Measurements from ENCODE around the gene SGCG. TPM values are rescaled to one million over a fixed set of nuclear protein-coding genes. Genes with fewer than 3 reads are reported as not detected.
"Not testable (repeated sequence)": the region's sequence is repeated elsewhere in the genome, so short reads cannot be mapped to it uniquely, and the experiment has no call there.

Gene SGCG, protein sequence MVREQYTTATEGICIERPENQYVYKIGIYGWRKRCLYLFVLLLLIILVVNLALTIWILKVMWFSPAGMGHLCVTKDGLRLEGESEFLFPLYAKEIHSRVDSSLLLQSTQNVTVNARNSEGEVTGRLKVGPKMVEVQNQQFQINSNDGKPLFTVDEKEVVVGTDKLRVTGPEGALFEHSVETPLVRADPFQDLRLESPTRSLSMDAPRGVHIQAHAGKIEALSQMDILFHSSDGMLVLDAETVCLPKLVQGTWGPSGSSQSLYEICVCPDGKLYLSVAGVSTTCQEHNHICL
- 5.6 and 15.1 TPM in 2 replicates for total RNA-seq (ENCODE audit: low replicate concordance)
- long read RNA-seq, partial matches to known transcripts, result 1 of 24 reads
- long read RNA-seq, other reads (novel, unspliced or antisense), result 23 of 24 reads

DNA sequence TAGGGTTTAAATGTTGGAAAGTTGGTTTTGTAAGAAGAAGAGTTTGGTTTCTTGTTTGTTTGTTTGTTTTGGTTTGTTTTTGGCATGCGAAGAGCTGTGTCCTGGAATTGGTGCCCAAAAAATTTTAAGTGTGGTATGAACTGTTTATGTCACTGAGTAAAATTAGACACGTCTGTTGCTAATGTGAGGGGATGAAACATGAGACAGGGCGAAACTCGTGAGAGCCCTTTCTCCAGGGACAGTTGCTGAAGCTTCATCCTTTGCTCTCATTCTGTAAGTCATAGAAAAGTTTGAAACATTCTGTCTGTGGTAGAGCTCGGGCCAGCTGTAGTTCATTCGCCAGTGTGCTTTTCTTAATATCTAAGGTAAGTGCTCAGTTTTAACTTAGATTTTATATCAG lies at the start of gene SGCG:
Gene SGCG, plus strand, starts transcription at position 269 of the 400 bp plus-strand sequence. CDS start 22,716 bp downstream, outside the sequence.
- Mint-ChIP-seq H3K4me3 (no peak within 1 kb of the TSS), H3K27ac (no peak within 1 kb of the TSS), H3K36me3 (no peaks in the 10 kb centered on the region), H3K27me3 (no peaks in the 10 kb centered on the region), H3K9me3 (no peaks in the 10 kb centered on the region), H3K4me1 (ENCODE audit: unreplicated experiment) (peaks cover 11% of the 10 kb centered on the region)
- TF ChIP-seq, protein P1, sequence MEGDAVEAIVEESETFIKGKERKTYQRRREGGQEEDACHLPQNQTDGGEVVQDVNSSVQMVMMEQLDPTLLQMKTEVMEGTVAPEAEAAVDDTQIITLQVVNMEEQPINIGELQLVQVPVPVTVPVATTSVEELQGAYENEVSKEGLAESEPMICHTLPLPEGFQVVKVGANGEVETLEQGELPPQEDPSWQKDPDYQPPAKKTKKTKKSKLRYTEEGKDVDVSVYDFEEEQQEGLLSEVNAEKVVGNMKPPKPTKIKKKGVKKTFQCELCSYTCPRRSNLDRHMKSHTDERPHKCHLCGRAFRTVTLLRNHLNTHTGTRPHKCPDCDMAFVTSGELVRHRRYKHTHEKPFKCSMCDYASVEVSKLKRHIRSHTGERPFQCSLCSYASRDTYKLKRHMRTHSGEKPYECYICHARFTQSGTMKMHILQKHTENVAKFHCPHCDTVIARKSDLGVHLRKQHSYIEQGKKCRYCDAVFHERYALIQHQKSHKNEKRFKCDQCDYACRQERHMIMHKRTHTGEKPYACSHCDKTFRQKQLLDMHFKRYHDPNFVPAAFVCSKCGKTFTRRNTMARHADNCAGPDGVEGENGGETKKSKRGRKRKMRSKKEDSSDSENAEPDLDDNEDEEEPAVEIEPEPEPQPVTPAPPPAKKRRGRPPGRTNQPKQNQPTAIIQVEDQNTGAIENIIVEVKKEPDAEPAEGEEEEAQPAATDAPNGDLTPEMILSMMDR (conservative IDR thresholded peaks at IDR 0.05), result no peak
- DNase-seq (ENCODE audit: extremely low spot score, unreplicated experiment), result no peak

DNA sequence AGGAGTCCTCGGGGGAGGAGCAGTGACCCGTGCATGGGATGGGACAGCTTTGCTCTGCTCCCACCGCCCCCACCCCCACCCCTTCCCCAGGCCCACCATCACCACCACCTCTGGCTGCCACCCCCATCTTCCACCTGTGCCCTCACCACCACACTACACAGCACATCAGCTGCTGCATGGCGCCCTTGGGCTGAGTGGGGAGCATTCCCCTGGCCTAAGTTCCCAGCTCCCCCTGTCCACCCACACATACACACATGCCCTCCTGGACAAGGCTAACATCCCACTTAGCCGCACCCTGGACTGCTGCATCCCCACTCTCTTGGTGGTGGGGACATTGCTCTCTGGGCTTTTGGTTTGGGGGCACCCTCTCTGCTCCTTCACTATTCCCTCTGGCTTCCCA lies 46.2 kb upstream of the SGCG start:
- Mint-ChIP-seq H3K27ac (no peak overlapping the region), H3K4me1 (ENCODE audit: unreplicated experiment) (no peaks in the 10 kb centered on the region), H3K36me3 (no peaks in the 10 kb centered on the region), H3K9me3 (no peaks in the 10 kb centered on the region), H3K4me3 (no peak overlapping the region), H3K27me3 (no peaks in the 10 kb centered on the region)
- no peak for DNase-seq (ENCODE audit: extremely low spot score, unreplicated experiment)
- TF ChIP-seq, protein P1 (conservative IDR thresholded peaks at IDR 0.05), result no peak

DNA sequence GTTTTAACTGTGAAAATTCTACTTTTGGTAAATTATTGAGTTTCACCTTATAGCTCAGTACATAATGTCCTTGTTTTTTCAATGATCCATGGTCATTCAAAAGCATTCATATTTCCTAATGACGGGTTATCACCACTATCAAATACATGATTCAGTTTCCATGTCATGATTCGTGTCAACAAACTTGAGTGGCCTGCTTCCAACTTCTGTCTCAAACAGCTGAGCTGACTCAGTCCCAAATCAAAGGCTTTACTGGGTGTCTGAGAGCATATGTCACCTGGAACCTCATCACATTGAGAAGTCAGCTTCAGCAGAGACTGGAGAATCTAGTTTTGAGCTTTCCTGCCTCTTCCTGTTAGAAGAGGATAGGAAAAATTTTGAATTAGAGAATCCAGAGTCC lies 40.3 kb upstream of the SGCG start:
- DNase-seq (ENCODE audit: extremely low spot score, unreplicated experiment), result no peak
- Mint-ChIP-seq H3K36me3 (no peaks in the 10 kb centered on the region), H3K4me3 (no peak overlapping the region), H3K4me1 (ENCODE audit: unreplicated experiment) (no peaks in the 10 kb centered on the region), H3K27ac (no peak overlapping the region), H3K9me3 (peaks cover 4% of the 10 kb centered on the region), H3K27me3 (no peaks in the 10 kb centered on the region)
- TF ChIP-seq, protein P1 (conservative IDR thresholded peaks at IDR 0.05), result no peak

DNA sequence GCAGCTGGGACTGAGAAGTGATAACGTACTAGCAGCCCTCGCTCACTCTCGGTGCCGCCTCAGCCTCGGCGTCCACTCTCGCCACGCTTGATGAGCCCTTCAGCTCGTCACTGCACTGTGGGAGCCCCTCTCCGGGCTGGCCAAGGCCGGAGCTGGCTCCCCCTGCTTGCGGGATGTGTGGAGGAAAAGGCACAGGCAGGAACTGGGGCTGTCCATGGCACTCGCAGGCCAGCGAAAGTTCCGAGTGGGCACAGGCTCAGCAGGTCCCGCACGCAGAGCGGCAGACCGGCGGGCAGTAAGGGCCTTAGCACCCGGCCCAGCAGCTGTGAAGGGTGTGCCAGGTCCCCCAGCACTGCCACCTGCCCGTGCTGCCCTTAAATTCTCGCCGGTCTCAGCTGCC lies 38.8 kb upstream of the SGCG start:
- no peaks in the 10 kb centered on the region for H3K36me3 Mint-ChIP-seq
- peaks cover 4% of the 10 kb centered on the region for H3K9me3 Mint-ChIP-seq
- H3K4me1 Mint-ChIP-seq (ENCODE audit: unreplicated experiment), result no peaks in the 10 kb centered on the region
- TF ChIP-seq, protein P1 (conservative IDR thresholded peaks at IDR 0.05), result no peak
- no peak for DNase-seq (ENCODE audit: extremely low spot score, unreplicated experiment)
- H3K27ac Mint-ChIP-seq, result no peak overlapping the region
- no peaks in the 10 kb centered on the region for H3K27me3 Mint-ChIP-seq
- no peak overlapping the region for H3K4me3 Mint-ChIP-seq

DNA sequence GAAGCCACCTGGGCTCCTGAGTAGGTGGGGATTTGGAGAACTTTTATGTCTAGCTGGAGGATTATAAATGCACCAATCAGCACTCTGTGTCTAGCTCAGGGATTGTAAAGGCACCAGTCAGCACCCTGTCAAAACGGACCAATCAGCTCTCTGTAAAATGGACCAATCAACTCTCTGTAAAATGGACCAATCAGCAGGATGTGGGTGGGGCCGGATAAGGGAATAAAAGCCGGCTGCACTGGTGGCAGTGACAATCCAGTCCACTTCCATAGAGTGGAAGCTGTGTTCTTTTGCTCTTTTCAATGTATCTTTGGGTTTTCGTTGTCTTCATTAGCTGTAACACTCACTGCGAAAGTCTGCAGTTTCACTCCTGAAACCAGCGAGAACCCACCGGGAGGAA lies 38.2 kb upstream of the SGCG start:
- not testable (repeated sequence) for H3K9me3 Mint-ChIP-seq; H3K27ac Mint-ChIP-seq; DNase-seq (ENCODE audit: extremely low spot score, unreplicated experiment); H3K4me3 Mint-ChIP-seq; H3K27me3 Mint-ChIP-seq; H3K36me3 Mint-ChIP-seq; H3K4me1 Mint-ChIP-seq (ENCODE audit: unreplicated experiment)

DNA sequence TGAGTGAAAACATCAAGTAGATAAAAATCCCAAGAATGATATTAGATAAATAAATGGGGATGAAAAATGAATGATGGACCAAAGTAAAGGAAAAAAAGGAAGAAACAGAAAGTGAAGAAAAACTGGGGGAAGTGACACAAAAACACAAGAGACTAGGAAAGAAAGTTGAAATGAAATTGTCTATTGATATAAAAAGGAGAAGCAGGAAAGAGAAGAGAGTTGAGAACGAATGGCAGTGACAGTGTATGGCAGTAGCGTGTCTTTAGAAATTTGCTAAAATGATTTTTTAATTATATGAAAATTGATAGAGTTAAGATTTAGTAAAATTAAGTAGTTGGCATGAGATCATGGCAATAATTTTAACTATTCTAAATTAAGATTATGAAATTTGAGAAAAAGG lies 36.3 kb upstream of the SGCG start:
- H3K9me3 Mint-ChIP-seq, result peaks cover 4% of the 10 kb centered on the region
- no peaks in the 10 kb centered on the region for H3K36me3 Mint-ChIP-seq
- no peak overlapping the region for H3K27ac Mint-ChIP-seq
- H3K4me1 Mint-ChIP-seq (ENCODE audit: unreplicated experiment), result no peaks in the 10 kb centered on the region
- H3K27me3 Mint-ChIP-seq, result no peaks in the 10 kb centered on the region
- no peak overlapping the region for H3K4me3 Mint-ChIP-seq
- TF ChIP-seq, protein P1 (conservative IDR thresholded peaks at IDR 0.05), result no peak
- no peak for DNase-seq (ENCODE audit: extremely low spot score, unreplicated experiment)

All from type B pancreatic cell (in vitro differentiated cells).